ENCODE results near the gene LSS.

LSS gene

GRCh38 chr21:46219591-46220239, 8.9 kb downstream of the LSS start:
- H3K27ac ChIP-seq (ENCODE audit: low read length) = no peak overlapping the region
- H3K9me3 ChIP-seq (ENCODE audit: control insufficient read depth, insufficient read depth, low read length) = no peaks in the 10 kb centered on the region
- WGBS (ENCODE audit: insufficient coverage, insufficient read length) = no CpG with 5 or more reads among the region's 13 CpGs
- no peak for DNase-seq (ENCODE audit: low read depth, low spot score)
- peaks cover 17% of the 10 kb centered on the region for H3K36me3 ChIP-seq (ENCODE audit: control insufficient read depth, insufficient read depth, low read length)
- H3K4me3 ChIP-seq (ENCODE audit: low read length) = no peak overlapping the region
- no peaks in the 10 kb centered on the region for H3K27me3 ChIP-seq (ENCODE audit: control insufficient read depth, insufficient read depth, low read length)
- peaks cover 3% of the 10 kb centered on the region; the same call in 1 of the 2 replicates for H3K4me1 ChIP-seq (ENCODE audit: control insufficient read depth, insufficient read depth, low read length)

- H3K27ac ChIP-seq (ENCODE audit: low read length) = no peak overlapping the region
- no peak for DNase-seq (ENCODE audit: low read depth, low spot score)
- H3K9me3 ChIP-seq (ENCODE audit: control insufficient read depth, insufficient read depth, low read length) = no peaks in the 10 kb centered on the region
- H3K36me3 ChIP-seq (ENCODE audit: control insufficient read depth, insufficient read depth, low read length) = peaks cover 20% of the 10 kb centered on the region
- no peak overlapping the region for H3K4me3 ChIP-seq (ENCODE audit: low read length)
- no peaks in the 10 kb centered on the region for H3K27me3 ChIP-seq (ENCODE audit: control insufficient read depth, insufficient read depth, low read length)
- no CpG with 5 or more reads among the region's 16 CpGs for WGBS (ENCODE audit: insufficient coverage, insufficient read length)
- H3K4me1 ChIP-seq (ENCODE audit: control insufficient read depth, insufficient read depth, low read length) = peaks cover 3% of the 10 kb centered on the region; the same call in 1 of the 2 replicates
Measured at GRCh38 chr21:46218906-46219590, 9.5 kb downstream of the LSS start.

DNA sequence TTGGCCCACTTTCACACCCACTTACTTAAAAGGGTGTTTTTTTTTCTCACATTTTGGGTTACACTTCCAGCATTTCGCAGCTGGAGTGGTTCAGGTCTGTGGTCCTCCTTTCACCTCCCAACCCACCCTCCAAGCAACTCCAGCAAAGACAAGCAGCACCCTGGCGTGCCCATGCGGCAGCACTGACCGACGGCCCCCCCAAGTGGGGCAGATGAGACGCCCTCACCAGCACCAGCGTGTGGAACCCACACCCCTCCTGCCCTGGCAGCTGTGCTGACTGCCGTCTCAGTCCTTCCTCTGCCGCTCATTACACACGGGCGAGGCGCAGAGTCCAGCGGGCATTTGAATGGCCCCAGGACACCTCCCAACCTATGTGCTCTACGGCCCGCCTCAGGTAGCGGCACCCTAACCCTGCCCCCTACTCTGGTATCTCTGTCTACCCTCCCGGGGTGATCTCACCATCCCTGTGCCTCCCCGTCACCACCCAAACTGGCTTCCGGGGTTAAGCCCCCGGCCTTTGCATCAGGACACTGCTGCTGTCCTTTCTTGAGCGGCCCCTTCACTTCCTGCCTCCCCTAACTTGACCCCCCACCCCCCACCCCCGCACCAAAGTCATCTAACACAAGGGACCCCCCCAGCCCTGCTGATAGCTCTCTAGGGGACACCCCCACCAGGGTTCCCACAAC, 10.9 kb downstream of the LSS start:
- H3K36me3 ChIP-seq (ENCODE audit: control insufficient read depth, insufficient read depth, low read length) = peaks cover 30% of the 10 kb centered on the region
- DNase-seq (ENCODE audit: low read depth, low spot score) = no peak
- no CpG with 5 or more reads among the region's 22 CpGs for WGBS (ENCODE audit: insufficient coverage, insufficient read length)
- no peaks in the 10 kb centered on the region for H3K27me3 ChIP-seq (ENCODE audit: control insufficient read depth, insufficient read depth, low read length)
- H3K4me3 ChIP-seq (ENCODE audit: low read length) = no peak overlapping the region
- no peak overlapping the region for H3K27ac ChIP-seq (ENCODE audit: low read length)
- no peaks in the 10 kb centered on the region for H3K9me3 ChIP-seq (ENCODE audit: control insufficient read depth, insufficient read depth, low read length)
- peaks cover 3% of the 10 kb centered on the region; the same call in 1 of the 2 replicates for H3K4me1 ChIP-seq (ENCODE audit: control insufficient read depth, insufficient read depth, low read length)

- Histone ChIP-seq H3K27ac (ENCODE audit: low read length) (no peak overlapping the region), H3K4me3 (ENCODE audit: low read length) (no peak overlapping the region), H3K27me3 (ENCODE audit: control insufficient read depth, insufficient read depth, low read length) (no peaks in the 10 kb centered on the region), H3K36me3 (ENCODE audit: control insufficient read depth, insufficient read depth, low read length) (peaks cover 30% of the 10 kb centered on the region), H3K4me1 (ENCODE audit: control insufficient read depth, insufficient read depth, low read length) (peaks cover 3% of the 10 kb centered on the region; the same call in 1 of the 2 replicates), H3K9me3 (ENCODE audit: control insufficient read depth, insufficient read depth, low read length) (no peaks in the 10 kb centered on the region)
- WGBS (ENCODE audit: insufficient coverage, insufficient read length) = no CpG with 5 or more reads among the region's 16 CpGs
- DNase-seq (ENCODE audit: low read depth, low spot score) = no peak
Measured at GRCh38 chr21:46216132-46216747, 12.3 kb downstream of the LSS start.

GRCh38 chr21:46215436-46216131, 13.0 kb downstream of the LSS start:
- Histone ChIP-seq H3K36me3 (ENCODE audit: control insufficient read depth, insufficient read depth, low read length) (peaks cover 29% of the 10 kb centered on the region), H3K4me1 (ENCODE audit: control insufficient read depth, insufficient read depth, low read length) (peaks cover 3% of the 10 kb centered on the region; the same call in 1 of the 2 replicates), H3K27me3 (ENCODE audit: control insufficient read depth, insufficient read depth, low read length) (no peaks in the 10 kb centered on the region), H3K9me3 (ENCODE audit: control insufficient read depth, insufficient read depth, low read length) (no peaks in the 10 kb centered on the region), H3K27ac (ENCODE audit: low read length) (no peak overlapping the region), H3K4me3 (ENCODE audit: low read length) (no peak overlapping the region)
- no CpG with 5 or more reads among the region's 20 CpGs for WGBS (ENCODE audit: insufficient coverage, insufficient read length)
- DNase-seq (ENCODE audit: low read depth, low spot score) = no peak

DNA sequence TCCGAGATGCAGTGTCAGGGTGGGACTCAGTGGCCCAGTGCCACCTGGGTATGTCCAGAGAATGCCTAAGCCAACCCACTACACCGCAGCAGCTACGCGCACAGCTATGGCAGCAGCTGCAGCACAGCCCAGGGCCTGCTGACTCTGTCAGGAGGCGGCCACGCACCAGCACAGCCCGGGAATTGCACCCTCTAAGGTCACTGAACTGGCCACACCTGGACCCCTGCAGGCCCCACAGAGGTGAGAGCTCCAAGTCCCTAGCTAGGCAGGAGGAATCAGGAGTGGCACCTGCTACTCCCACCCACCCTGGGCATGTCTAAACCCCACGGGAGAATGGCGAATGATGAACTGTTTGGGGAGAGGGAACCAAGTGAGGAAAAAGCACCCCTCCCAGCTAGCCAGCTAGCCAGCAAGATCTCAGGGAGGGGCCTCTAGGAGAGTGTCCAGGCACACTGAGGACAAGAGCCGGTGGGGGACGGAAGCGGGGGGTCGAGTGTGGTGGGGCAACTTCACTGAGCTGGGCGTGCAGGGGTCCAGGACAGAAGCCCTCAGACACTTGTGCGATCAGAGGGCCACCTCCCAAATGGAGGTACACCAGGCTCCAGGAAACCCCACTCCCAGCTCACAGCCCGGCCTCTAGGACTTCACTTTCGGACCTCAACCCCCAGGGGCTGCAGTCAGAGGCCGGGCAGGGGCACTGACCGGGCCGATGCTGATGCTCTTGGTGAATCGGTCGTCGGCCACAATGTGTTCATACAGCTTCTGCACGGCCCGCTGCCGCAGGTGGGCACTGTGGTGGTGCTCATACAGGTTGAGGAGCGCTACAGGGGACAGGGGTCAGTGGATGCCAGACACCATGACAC, 13.9 kb downstream of the LSS start:
- Histone ChIP-seq H3K27ac (ENCODE audit: low read length) (no peak overlapping the region), H3K27me3 (ENCODE audit: control insufficient read depth, insufficient read depth, low read length) (no peaks in the 10 kb centered on the region), H3K9me3 (ENCODE audit: control insufficient read depth, insufficient read depth, low read length) (no peaks in the 10 kb centered on the region), H3K4me1 (ENCODE audit: control insufficient read depth, insufficient read depth, low read length) (peaks cover 3% of the 10 kb centered on the region; the same call in 1 of the 2 replicates), H3K4me3 (ENCODE audit: low read length) (no peak overlapping the region), H3K36me3 (ENCODE audit: control insufficient read depth, insufficient read depth, low read length) (peaks cover 31% of the 10 kb centered on the region)
- no peak for DNase-seq (ENCODE audit: low read depth, low spot score)
- no CpG with 5 or more reads among the region's 27 CpGs for whole genome bisulfite sequencing (ENCODE audit: insufficient coverage, insufficient read length)

- no peak overlapping the region for H3K27ac ChIP-seq (ENCODE audit: low read length)
- H3K9me3 ChIP-seq (ENCODE audit: control insufficient read depth, insufficient read depth, low read length) = no peaks in the 10 kb centered on the region
- H3K4me1 ChIP-seq (ENCODE audit: control insufficient read depth, insufficient read depth, low read length) = no peaks in the 10 kb centered on the region; the same call in 1 of the 2 replicates
- no peaks in the 10 kb centered on the region for H3K27me3 ChIP-seq (ENCODE audit: control insufficient read depth, insufficient read depth, low read length)
- peaks cover 34% of the 10 kb centered on the region for H3K36me3 ChIP-seq (ENCODE audit: control insufficient read depth, insufficient read depth, low read length)
- no peak for DNase-seq (ENCODE audit: low read depth, low spot score)
- no peak overlapping the region for H3K4me3 ChIP-seq (ENCODE audit: low read length)
- no CpG with 5 or more reads among the region's 15 CpGs for WGBS (ENCODE audit: insufficient coverage, insufficient read length)
Measured at GRCh38 chr21:46213620-46214286, 14.8 kb downstream of the LSS start.

- Histone ChIP-seq H3K36me3 (ENCODE audit: control insufficient read depth, insufficient read depth, low read length) (peaks cover 43% of the 10 kb centered on the region), H3K27me3 (ENCODE audit: control insufficient read depth, insufficient read depth, low read length) (no peaks in the 10 kb centered on the region), H3K9me3 (ENCODE audit: control insufficient read depth, insufficient read depth, low read length) (no peaks in the 10 kb centered on the region), H3K4me1 (ENCODE audit: control insufficient read depth, insufficient read depth, low read length) (no peaks in the 10 kb centered on the region; the same call in 1 of the 2 replicates), H3K4me3 (ENCODE audit: low read length) (no peak overlapping the region), H3K27ac (ENCODE audit: low read length) (no peak overlapping the region)
- WGBS (ENCODE audit: insufficient coverage, insufficient read length) = no CpG with 5 or more reads among the region's 18 CpGs
- no peak for DNase-seq (ENCODE audit: low read depth, low spot score)
Measured at GRCh38 chr21:46212721-46213484, 15.7 kb downstream of the LSS start.

Data from iPS DF 6.9 (cell line).